Mucosa of gallbladder (tissue), 1 donor: ENCODE results near the gene CHST11. TPM values are rescaled to one million over a fixed set of nuclear protein-coding genes. Genes with fewer than 3 reads are reported as not detected.
"Not testable (repeated sequence)": the region's sequence is repeated elsewhere in the genome, so short reads cannot be mapped to it uniquely, and the experiment has no call there.

Experiments used
- DNase-seq: peaks from one replicate; pipeline ENCODE4 v3.0.0-alpha.2; 2020; ENCODE audit warnings: low spot score
- total RNA-seq: library from RNA; stranded (reverse); gene quantifications from one replicate; pipeline ENCODE4 v1.2.1, GENCODE V29; 2021
- donor health status: DM: no; HTN: no; CAD: no.

CHST11 gene
- total RNA-seq, 1 donor from 2014 or later: 16.7 TPM

DNA sequence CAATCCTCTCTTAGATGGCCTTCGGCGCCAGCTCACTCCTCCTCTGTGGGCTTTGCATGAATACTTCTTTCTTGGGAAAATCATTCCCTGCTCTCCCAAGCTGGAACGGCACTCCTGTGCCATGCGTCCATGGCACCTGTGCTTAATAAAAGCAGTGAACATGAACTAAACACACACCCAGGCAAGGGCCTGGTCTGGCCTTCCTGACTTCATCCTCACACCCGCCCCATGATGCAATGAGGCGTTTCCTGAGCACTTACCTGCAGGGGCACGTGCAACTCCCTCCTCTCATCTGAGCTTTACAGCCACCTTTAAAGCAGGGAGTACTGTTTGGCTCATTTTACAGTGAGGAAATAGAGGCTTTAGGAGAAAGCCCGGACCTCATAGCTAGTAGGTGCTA lies 281.6 kb downstream of the CHST11 start:
- DNase-seq: no peak

GRCh38 chr12:104738776-104739642 lies 282.3 kb downstream of the CHST11 start:
- DNase-seq: no peak

- peak; percentile 16 for DNase-seq
These were observed 283.9 kb downstream of the CHST11 start for GRCh38 chr12:104740668-104741067.

DNA sequence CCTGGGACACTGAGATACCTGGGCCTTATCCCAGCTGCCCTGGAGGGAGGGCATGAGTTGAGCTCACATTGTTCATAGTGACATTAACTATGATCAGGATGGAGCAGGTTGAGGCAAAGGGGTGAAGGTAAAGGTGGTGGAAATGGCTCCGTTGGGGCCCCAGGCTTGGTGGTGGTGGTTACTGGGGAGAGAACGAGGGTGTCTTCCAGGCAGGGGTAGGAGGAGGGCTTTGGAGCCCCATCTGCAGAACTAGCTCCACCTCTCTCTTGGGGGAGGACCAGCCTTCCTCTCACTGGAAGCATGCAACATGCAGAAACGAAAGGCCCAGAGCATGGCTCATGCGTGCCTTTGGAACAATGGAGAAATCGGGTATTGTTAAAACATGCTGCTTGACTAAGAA lies 284.3 kb downstream of the CHST11 start:
- no peak for DNase-seq

DNA sequence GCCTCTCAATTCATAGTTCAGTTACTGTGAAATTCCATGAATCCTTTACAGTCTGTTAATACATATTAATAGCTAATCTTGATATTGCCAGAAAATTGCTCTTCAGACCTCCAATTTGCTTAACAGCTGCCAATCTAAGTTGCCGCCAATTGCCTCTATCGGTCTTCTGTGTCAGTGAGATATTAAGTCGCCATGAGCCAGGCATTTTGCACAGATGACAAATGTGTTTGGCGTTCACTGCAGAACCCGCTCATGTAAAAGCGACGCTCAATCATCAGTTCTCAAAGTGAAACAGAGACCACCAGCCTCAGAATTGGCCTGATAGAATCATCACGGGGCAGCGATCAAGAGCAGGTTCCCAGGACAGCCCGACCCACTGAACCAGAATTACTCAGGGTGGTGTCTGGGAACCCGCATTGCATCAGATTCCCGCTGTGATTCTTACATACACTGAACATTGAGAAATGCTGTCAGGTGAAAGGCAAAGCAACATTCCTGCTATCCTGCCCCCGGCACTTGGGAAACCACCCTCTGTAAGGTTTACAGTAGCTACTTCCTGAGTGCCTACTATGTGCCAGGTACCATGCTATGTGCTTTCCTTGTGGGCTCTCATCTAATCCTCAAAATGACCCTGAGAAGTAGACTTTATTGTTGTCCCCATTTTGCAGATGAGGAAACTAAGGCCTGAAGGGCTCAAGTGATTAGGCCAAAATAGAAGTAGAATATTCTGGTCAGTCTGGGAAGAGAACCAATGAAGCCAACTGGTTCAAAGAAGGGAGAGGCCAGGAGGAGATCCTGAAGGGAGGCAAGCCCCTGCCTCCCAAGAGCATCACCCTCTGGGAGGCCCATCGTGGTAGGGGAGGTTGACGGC lies 285.0 kb downstream of the CHST11 start:
- DNase-seq: no peak

DNA sequence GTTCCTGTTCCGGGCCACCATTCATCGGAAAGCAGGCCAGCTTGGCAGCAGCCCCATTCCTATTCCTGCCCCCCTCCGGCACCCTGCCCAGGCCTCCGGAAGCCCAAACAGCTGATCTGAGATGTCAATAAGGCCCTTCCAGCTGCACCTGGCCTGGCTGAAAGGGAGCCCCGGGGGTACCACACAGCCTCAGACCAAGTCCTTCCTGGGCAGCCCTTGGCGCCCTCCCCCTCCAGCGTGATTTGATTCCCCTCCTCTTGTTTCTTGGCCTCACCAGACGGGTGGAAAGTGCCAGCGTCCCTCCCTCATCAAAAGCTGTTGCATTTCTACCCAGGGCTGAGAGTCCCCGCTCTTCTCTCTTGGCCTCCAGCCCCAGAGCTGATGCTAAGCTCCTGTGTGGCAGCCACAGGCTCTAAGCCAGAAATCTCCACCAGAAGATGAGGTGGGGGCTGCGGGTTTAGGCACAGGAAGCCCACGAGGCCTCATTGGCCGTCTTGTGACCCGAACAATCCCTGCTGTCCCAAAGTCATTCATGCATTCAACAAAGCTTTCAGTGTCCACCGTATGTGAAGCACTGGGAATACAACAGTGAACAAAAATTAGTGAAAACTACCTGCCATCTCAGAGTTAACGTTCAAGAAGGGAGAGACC lies 285.9 kb downstream of the CHST11 start:
- DNase-seq: no peak

DNA sequence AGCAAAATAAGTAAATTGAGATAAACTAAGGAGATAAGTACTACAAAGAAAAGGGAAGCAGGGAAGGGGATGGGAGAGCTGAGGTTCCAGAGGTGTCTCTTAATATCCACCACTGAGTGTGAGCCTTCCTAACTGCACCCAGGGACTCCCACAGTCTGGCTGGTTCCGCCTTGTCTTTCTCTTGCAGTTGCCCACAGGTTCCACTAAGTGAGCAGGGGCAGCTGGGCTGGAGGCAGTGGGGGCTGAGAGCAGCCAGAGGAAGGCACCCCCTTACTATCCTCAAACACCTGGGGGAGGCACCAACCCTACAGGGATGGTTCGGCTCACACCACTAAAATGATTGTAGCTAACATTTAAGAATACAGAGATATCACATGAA lies 286.4 kb downstream of the CHST11 start:
- no peak for DNase-seq

GRCh38 chr12:104743753-104744548 lies 287.2 kb downstream of the CHST11 start:
- DNase-seq: not testable (repeated sequence)

GRCh38 chr12:104746467-104747088 lies 289.8 kb downstream of the CHST11 start:
- DNase-seq: no peak

DNA sequence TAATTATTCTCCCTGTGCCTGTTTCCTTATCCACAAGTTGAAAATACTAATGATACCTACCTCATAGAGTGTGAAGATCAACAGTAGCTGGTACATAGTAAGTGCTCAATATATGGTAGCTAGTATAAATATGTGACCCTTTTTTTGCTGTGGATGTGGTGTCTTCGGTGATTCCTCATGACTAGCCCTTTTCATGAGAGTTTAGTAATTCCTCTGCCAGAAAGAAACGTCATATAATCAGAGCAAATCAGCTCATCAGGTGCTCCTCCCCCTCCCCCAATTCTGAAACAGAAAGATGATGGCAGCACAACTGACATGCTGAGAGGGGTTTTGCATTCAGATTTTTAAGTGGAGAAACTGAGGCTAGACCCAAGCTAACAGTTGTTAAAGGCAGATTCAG lies 290.6 kb downstream of the CHST11 start:
- DNase-seq: no peak

DNA sequence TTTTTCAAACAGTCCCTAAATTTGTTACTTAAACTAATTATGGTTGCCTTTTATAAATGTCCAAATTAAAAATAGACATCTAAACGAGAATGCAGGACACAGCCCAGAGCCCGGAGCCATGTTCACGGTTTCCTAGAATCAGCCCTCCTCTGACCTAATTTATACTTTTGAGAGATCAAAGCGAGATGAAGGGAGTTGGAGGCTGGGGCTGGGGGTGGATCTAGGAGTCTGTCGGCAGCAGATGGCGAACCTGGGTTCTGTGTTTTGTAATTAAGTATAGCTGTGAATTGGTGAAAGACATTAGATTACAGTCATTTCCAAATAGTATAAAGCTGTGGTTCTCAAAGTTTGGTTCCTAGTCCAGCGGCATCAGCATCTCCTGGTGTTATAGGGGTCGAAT lies 291.2 kb downstream of the CHST11 start:
- DNase-seq: no peak

DNA sequence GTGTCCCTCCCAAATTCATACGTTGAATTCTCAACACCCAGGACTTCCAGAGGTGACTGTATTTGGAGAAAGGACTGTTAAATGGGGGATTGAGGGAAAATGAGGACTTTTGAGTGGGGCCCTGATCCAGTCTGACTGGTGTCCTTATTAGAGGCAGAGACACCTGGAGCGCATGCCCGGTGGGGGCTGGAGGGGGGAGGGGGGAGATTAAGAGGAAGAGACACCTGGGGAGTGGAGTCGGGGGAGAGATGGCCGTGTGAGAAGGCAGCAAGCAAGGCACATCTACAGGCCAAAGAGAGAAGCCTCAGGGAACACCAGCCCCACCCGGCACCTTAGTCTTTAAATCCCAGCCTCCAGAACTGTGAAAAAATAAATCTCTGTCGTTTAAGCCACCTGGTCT lies 291.6 kb downstream of the CHST11 start:
- DNase-seq: no peak

DNA sequence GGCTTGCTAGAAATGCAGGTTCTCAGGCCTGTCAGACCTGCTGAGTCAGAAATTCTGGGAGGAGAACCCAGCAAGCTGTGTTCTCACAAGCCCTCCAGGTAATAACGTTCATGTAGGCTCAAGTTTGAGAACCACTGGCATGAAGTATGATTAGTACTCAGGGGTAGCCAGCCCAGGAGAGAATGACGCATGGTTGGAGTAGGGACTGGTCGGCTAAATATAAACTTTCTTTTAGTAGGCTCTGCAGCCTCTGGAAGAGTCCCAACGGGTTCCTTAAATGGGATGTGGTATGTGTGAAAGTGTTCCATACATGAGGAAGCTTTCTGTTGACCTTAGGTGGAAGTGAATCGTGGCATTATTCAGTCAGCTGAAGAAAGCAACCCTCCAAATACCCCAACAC lies 292.0 kb downstream of the CHST11 start:
- peak; percentile 26 for DNase-seq

DNA sequence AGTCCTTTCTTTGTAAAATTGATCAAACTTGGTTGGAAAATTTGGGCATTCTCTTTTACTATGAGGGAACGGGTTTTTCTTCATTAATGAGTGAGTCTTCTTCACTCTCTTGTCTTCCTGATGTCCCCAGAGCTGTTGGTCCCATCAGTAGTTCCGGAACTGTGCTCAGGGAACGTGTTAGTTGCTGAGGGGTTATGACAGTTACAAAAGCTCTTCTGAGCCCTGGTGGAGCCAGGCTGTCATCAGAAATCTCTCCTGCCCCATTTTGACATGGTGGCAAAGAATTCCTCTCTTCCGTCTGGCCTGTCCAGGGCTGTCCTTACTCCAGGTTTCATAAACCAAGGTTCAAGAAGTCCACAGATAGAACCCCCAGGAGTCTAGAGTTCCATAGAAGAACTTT lies 292.8 kb downstream of the CHST11 start:
- DNase-seq: no peak

DNA sequence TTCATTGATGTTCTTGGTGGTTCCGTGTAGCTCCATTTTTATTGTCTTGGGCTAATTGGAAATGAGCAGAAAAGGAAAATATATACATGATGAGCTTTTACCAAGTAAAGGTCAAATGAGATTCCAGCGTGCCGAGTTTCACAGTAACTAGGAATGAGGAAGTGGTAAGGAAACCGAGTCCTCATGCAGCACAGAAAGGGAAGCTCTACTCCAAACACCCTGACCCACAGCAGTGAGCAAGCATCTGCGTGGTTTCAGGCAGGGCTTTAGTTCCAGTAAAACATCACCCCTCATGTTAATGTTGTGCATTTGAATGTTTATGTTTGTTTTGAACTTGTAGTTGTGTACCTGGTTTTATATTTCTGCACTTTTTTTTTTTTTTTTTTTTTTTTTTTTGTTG lies 293.3 kb downstream of the CHST11 start:
- peak; percentile 43 for DNase-seq

- no peak for DNase-seq
These were observed 294.4 kb downstream of the CHST11 start for GRCh38 chr12:104751120-104751519.

DNA sequence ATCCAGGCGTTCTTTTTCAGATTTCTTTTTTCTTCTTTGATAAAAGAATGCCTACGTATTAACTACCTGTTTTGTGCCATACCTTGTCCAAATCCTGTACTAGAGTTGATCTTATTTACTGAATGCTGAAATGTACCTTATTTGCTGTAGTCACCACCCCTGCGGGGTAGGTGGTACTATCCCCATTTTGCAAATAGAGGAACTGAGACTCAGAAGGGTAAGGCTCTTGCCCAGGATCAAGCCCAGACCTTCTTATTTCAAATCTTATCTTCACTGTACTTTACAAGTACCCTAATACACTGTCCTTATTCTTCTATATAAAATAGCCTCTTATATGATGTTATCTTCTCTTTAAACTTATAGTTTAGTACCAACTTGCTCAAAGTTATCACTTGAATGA lies 294.8 kb downstream of the CHST11 start:
- DNase-seq: no peak

- DNase-seq: no peak
These were observed 295.3 kb downstream of the CHST11 start for GRCh38 chr12:104752016-104752415.

DNA sequence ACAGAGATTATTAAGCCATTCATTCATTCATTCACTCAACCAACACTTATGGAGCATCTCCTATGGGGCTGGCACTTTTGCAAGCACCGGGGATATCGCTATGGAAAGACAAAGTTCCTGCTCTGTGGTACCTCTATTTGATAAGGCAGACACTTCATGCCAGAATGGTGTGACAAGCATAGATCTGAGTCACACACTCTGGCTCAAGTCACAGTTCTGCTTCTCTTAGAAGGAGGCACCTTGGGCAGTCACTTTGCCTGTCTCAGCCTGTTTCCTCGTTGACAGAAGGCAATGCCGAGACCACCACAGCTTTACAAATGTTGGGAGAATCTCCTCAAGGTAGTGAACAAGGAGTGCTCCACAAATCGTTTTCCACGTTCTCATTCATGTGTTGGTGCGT lies 296.1 kb downstream of the CHST11 start:
- DNase-seq: no peak

DNA sequence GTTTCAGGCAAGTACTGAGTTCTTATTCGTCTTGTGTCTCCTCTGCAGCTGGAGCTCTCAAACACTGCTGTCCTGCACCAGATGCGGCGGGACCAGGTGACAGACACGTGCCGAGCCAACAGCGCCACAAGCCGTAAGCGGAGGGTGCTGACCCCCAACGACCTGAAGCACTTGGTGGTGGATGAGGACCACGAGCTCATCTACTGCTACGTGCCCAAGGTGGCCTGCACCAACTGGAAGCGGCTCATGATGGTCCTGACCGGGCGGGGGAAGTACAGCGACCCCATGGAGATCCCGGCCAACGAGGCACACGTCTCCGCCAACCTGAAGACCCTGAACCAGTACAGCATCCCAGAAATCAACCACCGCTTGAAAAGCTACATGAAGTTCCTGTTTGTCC lies 300.2 kb downstream of the CHST11 start:
- DNase-seq: no peak

- no peak for DNase-seq
These were observed 302.0 kb downstream of the CHST11 start for GRCh38 chr12:104758771-104759170.
